OCI-LY3 (cell line): ENCODE data around the gene ISX.

Experiments used
- EZH2phosphoT487 ChIP-seq: fragments of 200-600 bp; shearing (Covaris generic); IDR thresholded peaks from 2 replicates; pipeline ENCODE4 v1.6.1; 2018; ENCODE audit warnings: antibody characterized with exemption, mixed run types, low read depth
- TF ChIP-seq, protein P1 (sequence below): fragments of 200-600, 300-600 bp; sonication (generic); IDR thresholded peaks from 2 replicates; pipeline ENCODE4 v1.5.1; 2014; ENCODE audit warnings: antibody characterized with exemption, low read length, low read depth

DNA sequence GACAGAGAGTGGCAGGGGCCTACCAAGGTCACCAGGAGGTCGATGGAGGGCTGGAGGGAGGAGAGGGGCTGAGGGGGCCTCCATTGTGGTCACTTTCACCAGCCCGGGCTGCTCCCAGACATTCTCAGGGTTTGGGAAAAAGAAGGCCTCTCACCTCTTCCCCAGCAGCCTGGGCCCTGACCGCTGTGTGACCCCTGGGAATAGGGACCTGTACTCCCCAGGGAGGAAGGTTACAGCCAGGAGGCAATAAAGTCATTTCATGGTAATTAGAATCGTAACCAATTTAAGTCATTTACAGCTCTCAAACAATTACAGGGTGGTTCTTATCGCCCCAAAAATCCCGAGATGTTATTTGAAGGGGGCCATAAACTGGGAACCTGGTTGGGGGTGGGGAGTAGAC lies 37.8 kb downstream of the ISX start:
- TF ChIP-seq, protein P1, sequence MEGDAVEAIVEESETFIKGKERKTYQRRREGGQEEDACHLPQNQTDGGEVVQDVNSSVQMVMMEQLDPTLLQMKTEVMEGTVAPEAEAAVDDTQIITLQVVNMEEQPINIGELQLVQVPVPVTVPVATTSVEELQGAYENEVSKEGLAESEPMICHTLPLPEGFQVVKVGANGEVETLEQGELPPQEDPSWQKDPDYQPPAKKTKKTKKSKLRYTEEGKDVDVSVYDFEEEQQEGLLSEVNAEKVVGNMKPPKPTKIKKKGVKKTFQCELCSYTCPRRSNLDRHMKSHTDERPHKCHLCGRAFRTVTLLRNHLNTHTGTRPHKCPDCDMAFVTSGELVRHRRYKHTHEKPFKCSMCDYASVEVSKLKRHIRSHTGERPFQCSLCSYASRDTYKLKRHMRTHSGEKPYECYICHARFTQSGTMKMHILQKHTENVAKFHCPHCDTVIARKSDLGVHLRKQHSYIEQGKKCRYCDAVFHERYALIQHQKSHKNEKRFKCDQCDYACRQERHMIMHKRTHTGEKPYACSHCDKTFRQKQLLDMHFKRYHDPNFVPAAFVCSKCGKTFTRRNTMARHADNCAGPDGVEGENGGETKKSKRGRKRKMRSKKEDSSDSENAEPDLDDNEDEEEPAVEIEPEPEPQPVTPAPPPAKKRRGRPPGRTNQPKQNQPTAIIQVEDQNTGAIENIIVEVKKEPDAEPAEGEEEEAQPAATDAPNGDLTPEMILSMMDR, result no peak
- TF ChIP-seq EZH2phosphoT487, result no peak
